Esophagus squamous epithelium (tissue), 4 donors: ENCODE measurements around the gene OR4C5.
"Not testable (repeated sequence)": the region's sequence is repeated elsewhere in the genome, so short reads cannot be mapped to it uniquely, and the experiment has no call there.

Source experiments
- POLR2A ChIP-seq, 4 donors: fragments of 450-650 bp; IDR thresholded peaks; one replicate each; pipeline ENCODE4 v1.6.1; 2017; ENCODE audit warnings: antibody characterized with exemption in 4 of 4, mild to moderate bottlenecking in 4 of 4, moderate library complexity in 3 of 4
- TF ChIP-seq, protein P1 (sequence below), 6 experiments: fragments of 450-650 bp in 4 of 6; fragments of 200-600 bp in 2 of 6; sonication (generic) in 2 of 6; IDR thresholded peaks; one replicate each; pipeline ENCODE4 v1.5.1; 2016 to 2019; ENCODE audit warnings: antibody characterized with exemption in 6 of 6, mild to moderate bottlenecking in 4 of 6, moderate library complexity in 4 of 6

DNA sequence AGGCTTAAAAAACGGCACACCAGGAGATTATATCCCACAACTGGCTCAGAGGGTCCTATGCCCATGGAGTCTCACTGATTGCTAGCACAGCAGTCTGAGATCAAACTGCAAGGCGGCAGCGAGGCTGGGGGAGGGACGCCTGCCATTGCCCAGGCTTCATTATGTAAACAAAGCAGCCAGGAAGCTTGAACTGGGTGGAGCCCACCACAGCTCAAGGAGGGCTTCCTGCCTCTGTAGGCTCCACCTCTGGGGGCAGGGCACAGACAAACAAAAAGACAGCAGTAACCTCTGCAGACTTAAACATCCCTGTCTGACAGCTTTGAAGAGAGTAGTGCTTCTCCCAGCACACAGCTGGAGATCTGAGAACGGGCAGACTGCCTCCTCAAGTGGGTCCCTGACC, 20.0 kb downstream of the OR4C5 start:
- TF ChIP-seq, protein P1, sequence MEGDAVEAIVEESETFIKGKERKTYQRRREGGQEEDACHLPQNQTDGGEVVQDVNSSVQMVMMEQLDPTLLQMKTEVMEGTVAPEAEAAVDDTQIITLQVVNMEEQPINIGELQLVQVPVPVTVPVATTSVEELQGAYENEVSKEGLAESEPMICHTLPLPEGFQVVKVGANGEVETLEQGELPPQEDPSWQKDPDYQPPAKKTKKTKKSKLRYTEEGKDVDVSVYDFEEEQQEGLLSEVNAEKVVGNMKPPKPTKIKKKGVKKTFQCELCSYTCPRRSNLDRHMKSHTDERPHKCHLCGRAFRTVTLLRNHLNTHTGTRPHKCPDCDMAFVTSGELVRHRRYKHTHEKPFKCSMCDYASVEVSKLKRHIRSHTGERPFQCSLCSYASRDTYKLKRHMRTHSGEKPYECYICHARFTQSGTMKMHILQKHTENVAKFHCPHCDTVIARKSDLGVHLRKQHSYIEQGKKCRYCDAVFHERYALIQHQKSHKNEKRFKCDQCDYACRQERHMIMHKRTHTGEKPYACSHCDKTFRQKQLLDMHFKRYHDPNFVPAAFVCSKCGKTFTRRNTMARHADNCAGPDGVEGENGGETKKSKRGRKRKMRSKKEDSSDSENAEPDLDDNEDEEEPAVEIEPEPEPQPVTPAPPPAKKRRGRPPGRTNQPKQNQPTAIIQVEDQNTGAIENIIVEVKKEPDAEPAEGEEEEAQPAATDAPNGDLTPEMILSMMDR (IDR thresholded peaks at IDR 0.05): not testable (repeated sequence)
- TF ChIP-seq POLR2A (IDR thresholded peaks at IDR 0.05): not testable (repeated sequence)
